Osteoblast (primary cell): Measurements from ENCODE around the gene CNTN3. TPM values are rescaled to one million over a fixed set of nuclear protein-coding genes. Genes with fewer than 3 reads are reported as not detected.

Experiments used
- DNase-seq: peaks from one replicate; pipeline ENCODE4 v3.0.0; 2011; ENCODE audit warnings: low spot score, mixed read lengths; ENCODE audit not compliant: insufficient read length; ENCODE audit errors: missing footprints
- H2AFZ ChIP-seq: 2 replicates; pipeline ENCODE4 v1.6.0; 2011; ENCODE audit warnings: mild to moderate bottlenecking, low read length
- H3K27ac ChIP-seq: 2 replicates; pipeline ENCODE4 v1.5.1; 2011; ENCODE audit warnings: mild to moderate bottlenecking, low read depth, low read length, moderate library complexity
- H3K27me3 ChIP-seq: 2 replicates; pipeline ENCODE4 v1.6.0; 2012; ENCODE audit warnings: mild to moderate bottlenecking, control low read depth, inconsistent platforms, low read length, moderate library complexity; ENCODE audit not compliant: insufficient read depth
- H3K36me3 ChIP-seq: 2 replicates; pipeline ENCODE4 v1.5.1; 2011; ENCODE audit warnings: mild to moderate bottlenecking, low read length, control low read depth, moderate library complexity; ENCODE audit not compliant: insufficient read depth
- H3K4me1 ChIP-seq: 2 replicates; pipeline ENCODE4 v1.5.1; 2011; ENCODE audit warnings: mild to moderate bottlenecking, low read length, control low read depth, moderate library complexity; ENCODE audit not compliant: insufficient read depth
- H3K4me2 ChIP-seq: 2 replicates; pipeline ENCODE4 v1.6.0; 2011; ENCODE audit warnings: mild to moderate bottlenecking, low read length; ENCODE audit not compliant: insufficient read depth
- H3K4me3 ChIP-seq: fragments of 200-600 bp; sonication (generic); 3 replicates; pipeline ENCODE4 v1.5.1; 2012; ENCODE audit warnings: mild to moderate bottlenecking, low read length, inconsistent platforms; ENCODE audit not compliant: insufficient read depth
- H3K79me2 ChIP-seq: 2 replicates; pipeline ENCODE4 v1.6.0; 2012; ENCODE audit warnings: mild to moderate bottlenecking, low read length, control low read depth, inconsistent platforms; ENCODE audit not compliant: insufficient read depth
- H3K9me3 ChIP-seq: 2 replicates; pipeline ENCODE4 v1.5.1; 2011; ENCODE audit warnings: low read depth, low read length, control low read depth
- H4K20me1 ChIP-seq: 2 replicates; pipeline ENCODE4 v1.6.0; 2012; ENCODE audit warnings: mild to moderate bottlenecking, low read length, control low read depth; ENCODE audit not compliant: insufficient read depth
- total RNA-seq: library from RNA; depleted of rRNA; stranded (reverse); fragments of >200 nt; gene quantifications from 2 replicates; pipeline ENCODE4 v1.2.3, GENCODE V29; 2012
- TF ChIP-seq, protein P1 (sequence below): IDR thresholded peaks from 2 replicates; pipeline ENCODE4 v1.5.1; 2011; ENCODE audit warnings: mild to moderate bottlenecking, low read depth, low read length, moderate library complexity; ENCODE audit errors: extremely low read depth

CNTN3 gene
- total RNA-seq, 1 donor: 0.36 TPM

- Histone ChIP-seq H3K4me1 (no peaks in the 10 kb centered on the region), H3K4me3 (no peak overlapping the region), H3K27me3 (no peaks in the 10 kb centered on the region), H3K4me2 (no peak overlapping the region), H3K36me3 (no peaks in the 10 kb centered on the region), H3K79me2 (no peaks in the 10 kb centered on the region), H3K27ac (no peak overlapping the region), H3K9me3 (no peaks in the 10 kb centered on the region), H4K20me1 (no peaks in the 10 kb centered on the region), H2AFZ (no peak overlapping the region)
- TF ChIP-seq, protein P1, sequence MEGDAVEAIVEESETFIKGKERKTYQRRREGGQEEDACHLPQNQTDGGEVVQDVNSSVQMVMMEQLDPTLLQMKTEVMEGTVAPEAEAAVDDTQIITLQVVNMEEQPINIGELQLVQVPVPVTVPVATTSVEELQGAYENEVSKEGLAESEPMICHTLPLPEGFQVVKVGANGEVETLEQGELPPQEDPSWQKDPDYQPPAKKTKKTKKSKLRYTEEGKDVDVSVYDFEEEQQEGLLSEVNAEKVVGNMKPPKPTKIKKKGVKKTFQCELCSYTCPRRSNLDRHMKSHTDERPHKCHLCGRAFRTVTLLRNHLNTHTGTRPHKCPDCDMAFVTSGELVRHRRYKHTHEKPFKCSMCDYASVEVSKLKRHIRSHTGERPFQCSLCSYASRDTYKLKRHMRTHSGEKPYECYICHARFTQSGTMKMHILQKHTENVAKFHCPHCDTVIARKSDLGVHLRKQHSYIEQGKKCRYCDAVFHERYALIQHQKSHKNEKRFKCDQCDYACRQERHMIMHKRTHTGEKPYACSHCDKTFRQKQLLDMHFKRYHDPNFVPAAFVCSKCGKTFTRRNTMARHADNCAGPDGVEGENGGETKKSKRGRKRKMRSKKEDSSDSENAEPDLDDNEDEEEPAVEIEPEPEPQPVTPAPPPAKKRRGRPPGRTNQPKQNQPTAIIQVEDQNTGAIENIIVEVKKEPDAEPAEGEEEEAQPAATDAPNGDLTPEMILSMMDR: no peak
- DNase-seq: no peak
These were observed 31.5 kb downstream of the CNTN3 start for GRCh38 chr3:74582982-74583381.

GRCh38 chr3:74575857-74576256 lies 38.6 kb downstream of the CNTN3 start:
- no peaks in the 10 kb centered on the region for H3K4me1 ChIP-seq
- H4K20me1 ChIP-seq: no peaks in the 10 kb centered on the region
- no peak overlapping the region for H3K4me3 ChIP-seq
- no peaks in the 10 kb centered on the region for H3K79me2 ChIP-seq
- H3K27me3 ChIP-seq: no peaks in the 10 kb centered on the region
- no peak overlapping the region for H3K27ac ChIP-seq
- H3K4me2 ChIP-seq: no peak overlapping the region
- TF ChIP-seq, protein P1: no peak
- no peaks in the 10 kb centered on the region for H3K36me3 ChIP-seq
- peaks cover 2% of the 10 kb centered on the region for H3K9me3 ChIP-seq
- no peak overlapping the region for H2AFZ ChIP-seq
- no peak for DNase-seq

DNA sequence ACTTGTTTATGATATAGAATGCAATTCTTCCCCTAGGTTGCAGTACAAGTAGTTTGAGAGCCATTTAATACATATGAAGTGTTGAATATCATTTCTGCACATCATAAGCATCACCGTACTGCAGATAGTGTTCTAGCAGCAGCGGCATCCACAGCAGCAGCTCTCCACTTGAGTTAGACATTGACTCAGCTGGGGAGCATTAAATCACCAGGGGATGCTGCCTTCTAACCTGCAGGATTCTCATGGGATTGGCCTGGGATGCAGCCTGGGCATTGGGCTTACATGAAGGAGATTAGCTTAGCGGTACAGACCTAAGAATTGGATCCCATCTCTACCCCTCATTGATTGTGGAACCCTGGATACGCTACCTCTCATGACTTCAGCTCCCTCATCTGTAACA lies 43.3 kb downstream of the CNTN3 start:
- no peak overlapping the region for H3K27ac ChIP-seq
- no peaks in the 10 kb centered on the region for H3K36me3 ChIP-seq
- H2AFZ ChIP-seq: no peak overlapping the region
- H4K20me1 ChIP-seq: no peaks in the 10 kb centered on the region
- no peak for DNase-seq
- H3K79me2 ChIP-seq: no peaks in the 10 kb centered on the region
- no peaks in the 10 kb centered on the region for H3K27me3 ChIP-seq
- TF ChIP-seq, protein P1: no peak
- H3K9me3 ChIP-seq: peaks cover 2% of the 10 kb centered on the region
- H3K4me2 ChIP-seq: no peak overlapping the region
- no peaks in the 10 kb centered on the region for H3K4me1 ChIP-seq
- no peak overlapping the region for H3K4me3 ChIP-seq
